Heart left ventricle (tissue), 13 donors: ENCODE data around the gene TM4SF20.

ENCODE experiments used
- POLR2A ChIP-seq, 2 donors: fragments of 450-650 bp; IDR thresholded peaks; one replicate each; pipeline ENCODE4 v1.6.1; 2017; ENCODE audit warnings: antibody characterized with exemption in 2 of 2, mild to moderate bottlenecking in 2 of 2, moderate library complexity in 2 of 2
- TF ChIP-seq, protein P1 (sequence below), 12 donors: fragments of 200-600 bp; sonication (generic) in 4 of 12; IDR thresholded peaks; one replicate each; pipeline versions ENCODE4 v1.5.0 to v1.8.0; 2018 to 2022; ENCODE audit warnings: antibody characterized with exemption in 12 of 12, mild to moderate bottlenecking in 5 of 12
- donor health status: ischemic (EF 13 %, LVEDD 7.1; RV severe dilation, severe dysfunction).
- donor health status: DM: no; HTN: yes; CAD: no.
- donor health status: DM: no; HTN: no; CAD: no.
- donor health status: ischemic (EF 25% LVEDD 6.9; RV normal size, moderate dysfunction).
- donor health status: ischemic (EF 25% LVEDD 5.7; RV mildly dilated, moderate dysfunction).
- donor health status: ischemic (EF 35%, LVEDD 5.7; RV mildly dilated, moderate dysfunction).
- donor health status: nonischemic (EF 11% LVEDD 7.7; RV severe dilation, severe dysfunction).
- donor health status: DM: yes; HTN: yes; CAD: no.
- donor health status: PGD.
- donor health status: ischemic (EF 29% LVEDD 5.4; RV normal size, mild dysfunction).
- donor health status: nonischemic (EF 23%, LVEDD 6.1; RV moderate dilation, normal function).

DNA sequence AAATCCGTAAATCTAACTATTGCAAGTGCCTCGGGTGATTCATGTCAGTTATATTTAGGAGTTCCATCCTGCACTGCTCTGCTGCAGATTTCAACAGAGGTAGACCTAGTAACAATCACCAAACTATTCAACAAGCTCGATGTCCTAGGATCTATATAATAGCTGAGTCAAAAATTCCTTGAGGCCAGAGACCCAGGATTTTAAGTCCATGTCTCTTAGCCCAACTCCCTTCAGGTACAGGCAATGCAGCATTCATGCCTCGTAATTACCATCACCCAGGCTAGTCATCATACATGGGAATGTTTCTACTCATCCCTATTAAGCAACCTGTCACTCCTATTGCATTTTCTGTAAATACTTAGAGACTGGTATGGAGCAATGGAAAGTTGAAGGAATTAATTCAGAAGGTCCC lies 729 bp downstream of the TM4SF20 start:
- TF ChIP-seq, protein P1, sequence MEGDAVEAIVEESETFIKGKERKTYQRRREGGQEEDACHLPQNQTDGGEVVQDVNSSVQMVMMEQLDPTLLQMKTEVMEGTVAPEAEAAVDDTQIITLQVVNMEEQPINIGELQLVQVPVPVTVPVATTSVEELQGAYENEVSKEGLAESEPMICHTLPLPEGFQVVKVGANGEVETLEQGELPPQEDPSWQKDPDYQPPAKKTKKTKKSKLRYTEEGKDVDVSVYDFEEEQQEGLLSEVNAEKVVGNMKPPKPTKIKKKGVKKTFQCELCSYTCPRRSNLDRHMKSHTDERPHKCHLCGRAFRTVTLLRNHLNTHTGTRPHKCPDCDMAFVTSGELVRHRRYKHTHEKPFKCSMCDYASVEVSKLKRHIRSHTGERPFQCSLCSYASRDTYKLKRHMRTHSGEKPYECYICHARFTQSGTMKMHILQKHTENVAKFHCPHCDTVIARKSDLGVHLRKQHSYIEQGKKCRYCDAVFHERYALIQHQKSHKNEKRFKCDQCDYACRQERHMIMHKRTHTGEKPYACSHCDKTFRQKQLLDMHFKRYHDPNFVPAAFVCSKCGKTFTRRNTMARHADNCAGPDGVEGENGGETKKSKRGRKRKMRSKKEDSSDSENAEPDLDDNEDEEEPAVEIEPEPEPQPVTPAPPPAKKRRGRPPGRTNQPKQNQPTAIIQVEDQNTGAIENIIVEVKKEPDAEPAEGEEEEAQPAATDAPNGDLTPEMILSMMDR (IDR thresholded peaks at IDR 0.05) = no peak
- TF ChIP-seq POLR2A (IDR thresholded peaks at IDR 0.05) = no peak
